ENCODE data around the gene EFNA3.

DNA sequence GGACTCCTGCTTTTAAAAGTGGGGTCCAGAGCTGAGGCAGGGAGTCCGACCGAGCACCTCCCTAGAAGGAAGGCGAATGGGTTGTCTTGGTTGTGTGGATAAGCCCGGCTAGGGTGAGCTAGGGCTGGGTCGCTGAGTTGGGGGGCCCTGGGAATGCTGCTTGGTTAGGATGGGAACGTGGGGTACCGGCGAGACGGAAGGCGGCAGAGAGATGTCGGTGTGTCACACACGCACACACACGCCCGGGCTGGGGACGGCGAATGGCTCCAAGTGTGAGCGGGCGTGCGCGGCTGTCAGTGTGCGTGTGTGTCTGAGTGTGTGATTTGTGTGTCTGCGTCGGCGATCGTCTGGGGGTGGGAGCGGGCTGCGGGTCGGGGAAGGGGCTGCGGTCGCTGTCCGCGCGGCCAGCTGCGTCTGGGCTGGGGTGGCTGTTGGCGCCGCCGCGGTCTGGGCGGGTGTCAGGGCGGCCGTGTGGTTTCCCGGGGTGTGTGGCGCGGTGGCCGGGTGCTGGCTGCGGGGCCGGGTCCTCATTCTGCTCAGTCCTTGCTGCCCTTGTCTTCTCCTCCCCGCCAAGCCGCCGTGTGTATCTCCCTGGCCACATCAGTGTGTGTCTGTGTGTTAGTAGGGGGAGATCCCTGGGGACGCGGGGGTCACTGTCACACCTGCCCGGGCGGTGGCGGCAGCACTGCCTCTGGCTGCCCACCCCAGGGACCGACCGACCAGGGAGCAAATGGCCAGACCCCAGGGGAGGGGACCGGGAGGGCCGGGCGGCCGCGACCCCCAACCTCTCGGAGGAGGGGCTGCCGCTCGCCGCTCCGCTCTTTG lies 1.1 kb downstream of the EFNA3 start:
- TF ChIP-seq, protein P1, sequence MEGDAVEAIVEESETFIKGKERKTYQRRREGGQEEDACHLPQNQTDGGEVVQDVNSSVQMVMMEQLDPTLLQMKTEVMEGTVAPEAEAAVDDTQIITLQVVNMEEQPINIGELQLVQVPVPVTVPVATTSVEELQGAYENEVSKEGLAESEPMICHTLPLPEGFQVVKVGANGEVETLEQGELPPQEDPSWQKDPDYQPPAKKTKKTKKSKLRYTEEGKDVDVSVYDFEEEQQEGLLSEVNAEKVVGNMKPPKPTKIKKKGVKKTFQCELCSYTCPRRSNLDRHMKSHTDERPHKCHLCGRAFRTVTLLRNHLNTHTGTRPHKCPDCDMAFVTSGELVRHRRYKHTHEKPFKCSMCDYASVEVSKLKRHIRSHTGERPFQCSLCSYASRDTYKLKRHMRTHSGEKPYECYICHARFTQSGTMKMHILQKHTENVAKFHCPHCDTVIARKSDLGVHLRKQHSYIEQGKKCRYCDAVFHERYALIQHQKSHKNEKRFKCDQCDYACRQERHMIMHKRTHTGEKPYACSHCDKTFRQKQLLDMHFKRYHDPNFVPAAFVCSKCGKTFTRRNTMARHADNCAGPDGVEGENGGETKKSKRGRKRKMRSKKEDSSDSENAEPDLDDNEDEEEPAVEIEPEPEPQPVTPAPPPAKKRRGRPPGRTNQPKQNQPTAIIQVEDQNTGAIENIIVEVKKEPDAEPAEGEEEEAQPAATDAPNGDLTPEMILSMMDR (IDR thresholded peaks at IDR 0.05): no peak
- TF ChIP-seq POLR2A (IDR thresholded peaks at IDR 0.05): no peak

All from heart left ventricle (tissue), 13 donors.